GM12891 (cell line): ENCODE data around the gene IPCEF1.

Experiments used
- POLR2A ChIP-seq: IDR thresholded peaks from 2 replicates; pipeline ENCODE4 v1.6.1; 2011; ENCODE audit warnings: low read depth, low read length, control low read depth
- POLR2AphosphoS5 ChIP-seq: IDR thresholded peaks from 2 replicates; pipeline ENCODE4 v1.6.1; 2011; ENCODE audit warnings: low read depth, low read length, control low read depth
- POU2F2 ChIP-seq: IDR thresholded peaks from 2 replicates; pipeline ENCODE4 v1.6.1; 2011; ENCODE audit warnings: low read depth, mild to moderate bottlenecking, control low read depth, low read length, moderate library complexity
- SPI1 ChIP-seq: IDR thresholded peaks from 2 replicates; pipeline ENCODE4 v1.6.1; 2011; ENCODE audit warnings: low read depth, low read length, control low read depth
- TAF1 ChIP-seq: IDR thresholded peaks from 2 replicates; pipeline ENCODE4 v1.6.1; 2011; ENCODE audit warnings: low read depth, low read length, control low read depth

GRCh38 chr6:154157082-154157481 is 199.5 kb downstream of the IPCEF1 start:
- TF ChIP-seq POLR2AphosphoS5 = no peak
- TF ChIP-seq TAF1 = no peak
- no peak for TF ChIP-seq POLR2A
- TF ChIP-seq SPI1 = no peak
- TF ChIP-seq POU2F2 = no peak
